Midbrain (tissue), 1 donor: ENCODE results near the gene RNPEP.
"Not testable (repeated sequence)": the region's sequence is repeated elsewhere in the genome, so short reads cannot be mapped to it uniquely, and the experiment has no call there.

Source experiments
- DNase-seq: peaks from one replicate; lab custom pipeline; 2025; lab: John Stamatoyannopoulos, UW

Gene RNPEP

DNA sequence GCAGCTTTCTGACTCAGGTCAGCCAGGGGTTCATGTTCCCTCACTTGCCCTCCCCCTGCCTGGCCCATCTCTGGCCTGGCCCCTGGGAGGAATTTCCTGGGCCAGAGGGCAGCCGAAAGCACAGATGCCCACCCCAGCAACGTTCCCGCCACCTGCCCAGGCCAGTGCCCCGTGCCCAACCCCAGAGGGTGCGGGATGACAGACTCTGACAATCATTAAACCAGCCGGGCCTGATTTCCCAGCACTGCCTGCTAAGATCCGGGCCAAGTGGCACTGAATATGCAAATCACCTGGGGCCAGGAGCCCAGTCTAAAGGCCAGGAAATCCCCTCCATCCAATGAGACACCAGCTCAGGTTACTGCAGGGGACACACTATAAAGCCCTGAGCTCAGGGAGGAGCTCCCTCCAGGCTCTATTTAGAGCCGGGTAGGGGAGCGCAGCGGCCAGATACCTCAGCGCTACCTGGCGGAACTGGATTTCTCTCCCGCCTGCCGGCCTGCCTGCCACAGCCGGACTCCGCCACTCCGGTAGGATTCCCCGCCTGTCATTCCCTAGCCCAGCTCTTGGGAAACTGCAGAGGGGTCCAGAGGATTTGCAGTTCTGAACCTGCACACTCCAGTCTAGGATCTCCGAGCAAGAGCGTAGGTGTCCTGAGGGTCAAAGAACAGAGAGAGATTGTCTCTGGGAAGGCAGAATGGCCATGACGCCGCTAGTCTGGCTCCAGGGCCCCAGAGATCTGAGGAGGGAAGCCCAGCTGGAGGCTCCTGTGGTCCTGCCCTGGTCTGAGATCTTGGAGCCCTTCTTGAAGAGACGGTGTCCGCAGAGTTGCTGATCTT lies 27.9 kb downstream of the RNPEP start, which contains the start of gene ELF3:
Gene ELF3 (plus strand): TSS at position 408 of the 836 bp plus-strand sequence. CDS start 550 bp downstream, outside the sequence.
- no peak for DNase-seq

- no peak for DNase-seq
These were observed 29.5 kb downstream of the RNPEP start for GRCh38 chr1:202011994-202012393.

DNA sequence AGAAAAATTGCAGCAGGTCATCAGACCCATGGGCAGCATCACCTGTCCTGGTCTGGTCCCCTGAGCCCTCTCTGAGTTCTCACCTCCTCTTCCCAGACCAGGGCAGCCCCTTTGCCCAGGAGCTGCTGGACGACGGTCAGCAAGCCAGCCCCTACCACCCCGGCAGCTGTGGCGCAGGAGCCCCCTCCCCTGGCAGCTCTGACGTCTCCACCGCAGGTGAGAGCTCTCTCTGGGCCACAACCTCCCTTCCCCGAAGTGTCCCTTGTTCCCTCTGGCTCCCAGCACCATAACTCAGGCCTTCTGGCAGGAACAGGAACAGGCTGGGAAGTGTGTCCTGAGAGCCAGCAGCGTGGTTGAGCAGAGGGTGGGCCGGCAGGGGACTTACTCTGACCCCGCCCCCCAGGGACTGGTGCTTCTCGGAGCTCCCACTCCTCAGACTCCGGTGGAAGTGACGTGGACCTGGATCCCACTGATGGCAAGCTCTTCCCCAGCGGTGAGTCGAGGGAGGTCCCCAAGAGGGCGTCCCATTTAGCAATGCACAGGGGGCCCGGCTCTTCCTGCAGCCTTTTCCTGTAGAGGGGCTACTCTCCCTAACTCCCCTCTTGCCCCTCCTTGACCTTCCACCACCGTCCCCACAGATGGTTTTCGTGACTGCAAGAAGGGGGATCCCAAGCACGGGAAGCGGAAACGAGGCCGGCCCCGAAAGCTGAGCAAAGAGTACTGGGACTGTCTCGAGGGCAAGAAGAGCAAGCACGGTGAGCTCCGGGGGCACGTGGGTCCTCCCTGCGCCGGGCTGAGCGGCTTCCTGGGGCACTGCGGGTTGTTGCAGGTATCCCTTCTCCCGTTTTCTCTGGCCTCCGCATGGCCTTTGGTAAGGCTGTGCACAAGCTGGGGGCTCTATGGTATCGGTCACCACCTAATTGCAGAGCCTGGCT lies 30.4 kb downstream of the RNPEP start:
- DNase-seq, result no peak

GRCh38 chr1:202013603-202014002 lies 31.2 kb downstream of the RNPEP start:
- DNase-seq, result no peak

DNA sequence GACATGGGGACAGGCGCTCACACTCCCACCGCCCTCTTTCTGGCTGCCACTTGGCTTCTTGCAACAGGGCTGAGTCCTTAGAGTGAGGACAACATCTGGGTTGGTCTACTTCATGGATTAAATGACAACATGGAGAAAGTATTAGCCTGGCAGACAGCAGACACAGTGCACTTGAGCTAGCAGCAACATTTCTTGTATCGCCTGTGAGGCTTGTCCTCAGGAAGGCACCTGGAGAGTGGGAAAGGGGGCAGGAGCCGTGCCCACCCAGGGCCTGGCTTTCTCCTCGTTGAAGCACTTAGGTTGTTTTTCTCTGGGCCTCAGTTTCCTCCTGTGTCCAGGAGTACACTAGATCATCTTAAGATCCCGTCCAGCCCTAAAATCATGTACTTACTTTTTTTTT lies 31.6 kb downstream of the RNPEP start:
- no peak for DNase-seq

- DNase-seq, result no peak
These were observed 32.6 kb downstream of the RNPEP start for GRCh38 chr1:202014915-202015661.

- no peak for DNase-seq
These were observed 33.2 kb downstream of the RNPEP start for GRCh38 chr1:202015662-202015937.

DNA sequence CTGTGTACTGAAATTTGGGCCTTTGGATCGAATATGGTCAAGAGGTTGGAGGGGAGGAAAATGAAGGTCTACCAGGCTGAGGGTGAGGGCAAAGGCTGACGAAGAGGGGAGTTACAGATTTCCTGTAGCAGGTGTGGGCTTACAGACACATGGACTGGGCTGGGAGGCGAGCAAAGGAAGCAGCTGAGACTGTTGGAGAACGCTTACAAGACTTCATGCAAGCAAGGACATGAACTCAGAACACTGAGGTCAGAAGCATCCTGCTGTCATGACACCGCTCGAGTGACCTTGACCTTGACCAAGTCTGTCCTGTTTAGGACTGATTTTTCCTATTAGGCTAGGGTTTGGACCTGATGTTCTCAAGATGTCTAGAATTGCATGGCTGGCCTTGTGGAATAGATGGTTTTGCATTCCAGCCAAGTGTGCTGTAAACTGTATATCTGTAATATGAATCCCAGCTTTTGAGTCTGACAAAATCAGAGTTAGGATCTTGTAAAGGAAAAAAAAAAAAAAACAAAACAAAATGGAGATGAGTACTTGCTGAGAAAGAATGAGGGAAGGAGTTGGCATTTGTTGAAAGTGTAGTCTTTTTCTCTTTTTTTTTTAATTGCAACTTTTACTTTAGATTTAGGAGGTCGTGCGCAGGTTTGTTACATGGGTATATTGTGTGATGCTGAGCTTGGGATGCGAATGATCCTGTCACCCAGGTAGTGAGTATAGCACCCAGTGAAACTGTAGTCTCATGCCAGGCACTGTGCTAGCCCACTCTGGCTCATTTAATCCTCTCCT lies 33.8 kb downstream of the RNPEP start:
- DNase-seq, result no peak

- DNase-seq, result no peak
These were observed 34.6 kb downstream of the RNPEP start for GRCh38 chr1:202016811-202017748.

GRCh38 chr1:202017749-202018467 lies 35.5 kb downstream of the RNPEP start:
- DNase-seq, result no peak

GRCh38 chr1:202018468-202019234 lies 36.2 kb downstream of the RNPEP start:
- no peak for DNase-seq

- DNase-seq, result not testable (repeated sequence)
These were observed 36.7 kb downstream of the RNPEP start for GRCh38 chr1:202019235-202019558.

DNA sequence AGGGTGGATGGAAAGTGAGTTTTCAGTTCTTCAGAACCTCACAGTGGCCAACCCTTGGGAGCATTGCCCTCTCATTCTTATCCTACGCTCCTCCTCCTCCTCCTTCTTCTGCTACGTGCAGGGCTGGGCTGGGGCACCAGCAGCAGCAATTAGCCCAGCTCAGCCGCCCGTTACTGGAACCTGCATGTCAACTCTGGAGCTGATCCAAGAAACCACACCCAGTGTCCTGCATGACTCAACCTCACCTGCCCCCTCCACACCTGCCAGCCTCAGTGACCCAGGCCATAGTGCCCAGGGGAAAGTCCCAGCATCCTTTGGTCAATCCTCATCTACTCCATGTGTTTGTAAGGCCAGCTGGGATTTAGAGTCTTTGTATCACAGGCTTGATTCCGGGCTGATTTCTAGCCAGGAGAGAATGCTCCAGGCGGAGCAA lies 40.6 kb downstream of the RNPEP start:
- DNase-seq, result no peak

- DNase-seq, result no peak
These were observed 46.8 kb downstream of the RNPEP start for GRCh38 chr1:202029171-202029665.

DNA sequence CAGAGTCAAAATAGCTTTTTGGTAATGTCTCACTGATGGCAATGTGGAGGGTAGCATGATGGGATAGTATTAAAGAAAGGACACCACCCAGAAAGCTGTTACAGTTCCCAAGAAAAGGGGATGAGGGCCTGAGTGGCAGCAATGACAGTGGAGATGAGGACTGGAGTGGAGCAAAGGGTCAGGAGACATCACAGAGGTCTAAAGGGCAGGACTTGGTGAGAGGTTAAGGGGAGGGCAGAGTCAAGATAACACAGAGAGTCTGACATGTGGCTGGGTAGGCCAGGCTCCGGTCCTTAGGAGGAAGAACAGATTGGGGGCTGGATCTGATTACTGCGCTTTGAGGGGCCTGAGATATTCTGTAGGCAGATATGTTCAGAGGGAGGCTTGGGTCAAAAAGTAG lies 47.3 kb downstream of the RNPEP start:
- no peak for DNase-seq

- no peak for DNase-seq
These were observed 49.3 kb downstream of the RNPEP start for GRCh38 chr1:202031796-202032195.

- no peak for DNase-seq
These were observed 51.8 kb downstream of the RNPEP start for GRCh38 chr1:202034149-202034682.

GRCh38 chr1:202034683-202035462 lies 52.4 kb downstream of the RNPEP start:
- DNase-seq, result no peak
